ENCODE measurements around the gene CSNK1G1. TPM values are rescaled to one million over a fixed set of nuclear protein-coding genes. Genes with fewer than 3 reads are reported as not detected.

CSNK1G1 gene
- polyA plus RNA-seq, 1 donor from 2014 or later = 18.9 TPM

DNA sequence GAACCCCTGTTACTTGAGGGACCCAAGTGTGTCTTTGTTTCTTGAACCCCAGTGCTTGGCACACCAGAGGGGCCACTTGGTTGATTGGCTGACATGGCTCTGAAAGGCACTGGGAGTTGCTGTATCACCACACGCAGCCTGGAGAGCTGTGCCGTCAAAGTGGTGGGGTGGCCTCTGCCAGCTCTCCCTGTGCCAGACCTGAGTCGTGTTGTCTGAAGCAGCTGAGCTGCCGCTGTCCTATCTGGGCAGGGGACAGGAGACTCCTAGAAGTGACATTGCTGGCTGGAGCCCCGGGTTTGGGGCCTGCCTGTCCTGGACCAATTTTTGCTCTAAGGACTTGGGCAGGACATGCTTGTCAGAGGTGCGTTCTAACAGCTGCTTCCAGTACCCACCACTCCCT lies 209.9 kb downstream of the CSNK1G1 start:
- Histone ChIP-seq H3K4me3 (ENCODE audit: low read length) (no peak overlapping the region), H3K27me3 (ENCODE audit: insufficient read depth, low read depth, low read length) (peaks cover 2% of the 10 kb centered on the region), H3K9ac (ENCODE audit: low read length) (no peak overlapping the region), H3K9me2 (ENCODE audit: insufficient read depth, low read length) (no peaks in the 10 kb centered on the region), H4K20me1 (ENCODE audit: insufficient read depth) (no peaks in the 10 kb centered on the region), H3K79me2 (replicated peaks; ENCODE audit: insufficient read depth, low read length) (no peaks in the 10 kb centered on the region), H2AFZ (ENCODE audit: low read depth, low read length) (no peak overlapping the region), H3K27ac (ENCODE audit: low read length) (no peak overlapping the region), H3K36me3 (ENCODE audit: insufficient read depth, low read length) (no peaks in the 10 kb centered on the region), H3K9me3 (ENCODE audit: low read length) (no peaks in the 10 kb centered on the region), H3F3A (ENCODE audit: insufficient read depth, low read length, poor library complexity, severe bottlenecking) (no peaks in the 10 kb centered on the region), H3K4me2 (ENCODE audit: low read length) (no peak overlapping the region)
- TF ChIP-seq TAF1 (IDR thresholded peaks at IDR 0.05; ENCODE audit: low read depth) = no peak
- TF ChIP-seq MXI1 (conservative IDR thresholded peaks at IDR 0.05; ENCODE audit: poor library complexity, severe bottlenecking) = no peak
- no peak for TF ChIP-seq EP300 (conservative IDR thresholded peaks at IDR 0.05; ENCODE audit: poor library complexity, severe bottlenecking)
- TF ChIP-seq, protein P1, sequence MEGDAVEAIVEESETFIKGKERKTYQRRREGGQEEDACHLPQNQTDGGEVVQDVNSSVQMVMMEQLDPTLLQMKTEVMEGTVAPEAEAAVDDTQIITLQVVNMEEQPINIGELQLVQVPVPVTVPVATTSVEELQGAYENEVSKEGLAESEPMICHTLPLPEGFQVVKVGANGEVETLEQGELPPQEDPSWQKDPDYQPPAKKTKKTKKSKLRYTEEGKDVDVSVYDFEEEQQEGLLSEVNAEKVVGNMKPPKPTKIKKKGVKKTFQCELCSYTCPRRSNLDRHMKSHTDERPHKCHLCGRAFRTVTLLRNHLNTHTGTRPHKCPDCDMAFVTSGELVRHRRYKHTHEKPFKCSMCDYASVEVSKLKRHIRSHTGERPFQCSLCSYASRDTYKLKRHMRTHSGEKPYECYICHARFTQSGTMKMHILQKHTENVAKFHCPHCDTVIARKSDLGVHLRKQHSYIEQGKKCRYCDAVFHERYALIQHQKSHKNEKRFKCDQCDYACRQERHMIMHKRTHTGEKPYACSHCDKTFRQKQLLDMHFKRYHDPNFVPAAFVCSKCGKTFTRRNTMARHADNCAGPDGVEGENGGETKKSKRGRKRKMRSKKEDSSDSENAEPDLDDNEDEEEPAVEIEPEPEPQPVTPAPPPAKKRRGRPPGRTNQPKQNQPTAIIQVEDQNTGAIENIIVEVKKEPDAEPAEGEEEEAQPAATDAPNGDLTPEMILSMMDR (IDR thresholded peaks at IDR 0.05; ENCODE audit: poor library complexity, severe bottlenecking) = no peak
- no peak for TF ChIP-seq POLR2AphosphoS5 (IDR thresholded peaks at IDR 0.05)
- no peak for TF ChIP-seq EZH2 (IDR thresholded peaks at IDR 0.05; ENCODE audit: borderline replicate concordance, insufficient read depth, low read length, poor library complexity, severe bottlenecking)
- no peak for TF ChIP-seq RAD21 (conservative IDR thresholded peaks at IDR 0.05)
- TF ChIP-seq SMC3 (conservative IDR thresholded peaks at IDR 0.05; ENCODE audit: poor library complexity) = no peak
- TF ChIP-seq, protein P2, sequence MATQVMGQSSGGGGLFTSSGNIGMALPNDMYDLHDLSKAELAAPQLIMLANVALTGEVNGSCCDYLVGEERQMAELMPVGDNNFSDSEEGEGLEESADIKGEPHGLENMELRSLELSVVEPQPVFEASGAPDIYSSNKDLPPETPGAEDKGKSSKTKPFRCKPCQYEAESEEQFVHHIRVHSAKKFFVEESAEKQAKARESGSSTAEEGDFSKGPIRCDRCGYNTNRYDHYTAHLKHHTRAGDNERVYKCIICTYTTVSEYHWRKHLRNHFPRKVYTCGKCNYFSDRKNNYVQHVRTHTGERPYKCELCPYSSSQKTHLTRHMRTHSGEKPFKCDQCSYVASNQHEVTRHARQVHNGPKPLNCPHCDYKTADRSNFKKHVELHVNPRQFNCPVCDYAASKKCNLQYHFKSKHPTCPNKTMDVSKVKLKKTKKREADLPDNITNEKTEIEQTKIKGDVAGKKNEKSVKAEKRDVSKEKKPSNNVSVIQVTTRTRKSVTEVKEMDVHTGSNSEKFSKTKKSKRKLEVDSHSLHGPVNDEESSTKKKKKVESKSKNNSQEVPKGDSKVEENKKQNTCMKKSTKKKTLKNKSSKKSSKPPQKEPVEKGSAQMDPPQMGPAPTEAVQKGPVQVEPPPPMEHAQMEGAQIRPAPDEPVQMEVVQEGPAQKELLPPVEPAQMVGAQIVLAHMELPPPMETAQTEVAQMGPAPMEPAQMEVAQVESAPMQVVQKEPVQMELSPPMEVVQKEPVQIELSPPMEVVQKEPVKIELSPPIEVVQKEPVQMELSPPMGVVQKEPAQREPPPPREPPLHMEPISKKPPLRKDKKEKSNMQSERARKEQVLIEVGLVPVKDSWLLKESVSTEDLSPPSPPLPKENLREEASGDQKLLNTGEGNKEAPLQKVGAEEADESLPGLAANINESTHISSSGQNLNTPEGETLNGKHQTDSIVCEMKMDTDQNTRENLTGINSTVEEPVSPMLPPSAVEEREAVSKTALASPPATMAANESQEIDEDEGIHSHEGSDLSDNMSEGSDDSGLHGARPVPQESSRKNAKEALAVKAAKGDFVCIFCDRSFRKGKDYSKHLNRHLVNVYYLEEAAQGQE (IDR thresholded peaks at IDR 0.05; ENCODE audit: borderline replicate concordance) = no peak

DNA sequence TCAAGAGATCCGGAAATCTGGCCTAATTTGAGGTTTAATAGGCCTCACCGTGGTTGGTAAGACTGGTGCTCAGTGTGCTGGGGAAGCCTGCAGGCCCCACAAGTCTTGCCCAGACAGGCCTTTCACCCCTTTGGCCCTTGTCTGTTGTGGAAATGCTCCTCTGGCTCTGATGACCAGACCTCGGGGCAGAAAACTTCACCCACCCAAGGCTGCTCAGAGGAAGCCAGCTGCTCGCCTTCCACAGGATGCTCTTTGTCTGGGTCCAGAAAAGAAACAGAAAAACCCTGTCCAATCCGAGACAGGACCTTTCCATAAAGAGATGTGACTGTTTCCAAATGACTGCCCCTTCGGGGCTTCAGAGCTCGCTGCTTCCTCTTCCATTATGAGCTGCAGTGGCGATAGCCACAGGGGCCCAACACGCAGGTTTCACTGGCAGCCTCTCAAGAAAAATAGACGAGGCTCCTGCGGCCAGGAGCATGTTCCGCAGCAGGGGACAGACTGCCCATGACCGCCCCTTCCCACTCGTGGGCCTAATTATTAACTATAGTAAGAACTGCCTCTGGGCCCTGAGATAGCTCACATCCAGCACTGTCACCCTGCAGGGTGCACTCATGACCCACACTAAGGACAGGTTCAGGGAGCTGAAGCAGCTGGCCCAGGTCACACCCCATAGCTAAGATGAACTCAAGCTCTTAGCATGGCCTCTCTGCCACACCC lies 211.2 kb downstream of the CSNK1G1 start:
- TF ChIP-seq SMC3 (conservative IDR thresholded peaks at IDR 0.05; ENCODE audit: poor library complexity) (no peak), TAF1 (IDR thresholded peaks at IDR 0.05; ENCODE audit: low read depth) (no peak), POLR2AphosphoS5 (IDR thresholded peaks at IDR 0.05) (no peak)
- TF ChIP-seq, protein P2 (IDR thresholded peaks at IDR 0.05; ENCODE audit: borderline replicate concordance) = no peak
- Histone ChIP-seq H3K9me3 (ENCODE audit: low read length) (no peaks in the 10 kb centered on the region), H3K9me2 (ENCODE audit: insufficient read depth, low read length) (no peaks in the 10 kb centered on the region), H4K20me1 (ENCODE audit: insufficient read depth) (no peaks in the 10 kb centered on the region), H3K36me3 (ENCODE audit: insufficient read depth, low read length) (no peaks in the 10 kb centered on the region), H3K27me3 (ENCODE audit: insufficient read depth, low read depth, low read length) (no peaks in the 10 kb centered on the region), H3K79me2 (replicated peaks; ENCODE audit: insufficient read depth, low read length) (no peaks in the 10 kb centered on the region), H3K9ac (ENCODE audit: low read length) (no peak overlapping the region), H3K4me2 (ENCODE audit: low read length) (no peak overlapping the region), H2AFZ (ENCODE audit: low read depth, low read length) (no peak overlapping the region), H3K27ac (ENCODE audit: low read length) (no peak overlapping the region), H3K4me3 (ENCODE audit: low read length) (no peak overlapping the region), H3F3A (ENCODE audit: insufficient read depth, low read length, poor library complexity, severe bottlenecking) (no peaks in the 10 kb centered on the region)
